ENCODE data around the gene STK10.

DNA sequence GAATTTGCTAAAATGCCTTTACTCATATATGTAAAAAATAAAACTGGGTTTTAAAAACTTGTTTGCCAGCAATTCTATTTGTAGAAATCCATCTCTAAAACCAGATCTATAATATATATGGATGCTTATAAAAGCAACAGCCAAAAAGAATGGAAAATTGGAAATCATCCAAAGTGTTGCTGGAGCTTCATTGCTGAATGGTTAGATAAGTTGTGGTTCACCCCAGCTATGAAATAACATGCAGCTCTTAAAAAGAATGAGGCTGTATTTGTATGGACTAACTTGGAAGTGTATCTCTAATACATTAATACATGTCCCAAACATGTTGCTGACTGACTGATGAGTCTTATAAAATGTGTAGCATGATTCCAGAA is 76.2 kb downstream of the STK10 start:
- no peak for TF ChIP-seq EZH2 (IDR thresholded peaks at IDR 0.05; ENCODE audit: insufficient read depth, low read length)
- TF ChIP-seq, protein P1, sequence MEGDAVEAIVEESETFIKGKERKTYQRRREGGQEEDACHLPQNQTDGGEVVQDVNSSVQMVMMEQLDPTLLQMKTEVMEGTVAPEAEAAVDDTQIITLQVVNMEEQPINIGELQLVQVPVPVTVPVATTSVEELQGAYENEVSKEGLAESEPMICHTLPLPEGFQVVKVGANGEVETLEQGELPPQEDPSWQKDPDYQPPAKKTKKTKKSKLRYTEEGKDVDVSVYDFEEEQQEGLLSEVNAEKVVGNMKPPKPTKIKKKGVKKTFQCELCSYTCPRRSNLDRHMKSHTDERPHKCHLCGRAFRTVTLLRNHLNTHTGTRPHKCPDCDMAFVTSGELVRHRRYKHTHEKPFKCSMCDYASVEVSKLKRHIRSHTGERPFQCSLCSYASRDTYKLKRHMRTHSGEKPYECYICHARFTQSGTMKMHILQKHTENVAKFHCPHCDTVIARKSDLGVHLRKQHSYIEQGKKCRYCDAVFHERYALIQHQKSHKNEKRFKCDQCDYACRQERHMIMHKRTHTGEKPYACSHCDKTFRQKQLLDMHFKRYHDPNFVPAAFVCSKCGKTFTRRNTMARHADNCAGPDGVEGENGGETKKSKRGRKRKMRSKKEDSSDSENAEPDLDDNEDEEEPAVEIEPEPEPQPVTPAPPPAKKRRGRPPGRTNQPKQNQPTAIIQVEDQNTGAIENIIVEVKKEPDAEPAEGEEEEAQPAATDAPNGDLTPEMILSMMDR (IDR thresholded peaks at IDR 0.05; ENCODE audit: insufficient read depth, low read depth, low read length), result no peak
